Hepatocyte (in vitro differentiated cells): ENCODE data around the gene GK. TPM values are rescaled to one million over a fixed set of nuclear protein-coding genes. Genes with fewer than 3 reads are reported as not detected.

Experiments
- DNase-seq: peaks from one replicate; pipeline ENCODE4 v3.0.0-alpha.2; 2016; ENCODE audit warnings: low spot score
- H2AFZ ChIP-seq: fragments of 200-600 bp; sonication (generic); 2 replicates; pipeline ENCODE4 v1.6.0; 2016; ENCODE audit warnings: antibody characterized with exemption, mild to moderate bottlenecking
- H3K27ac ChIP-seq: fragments of 200-600 bp; sonication (generic); 2 replicates; pipeline ENCODE4 v1.5.1; 2016; ENCODE audit warnings: mild to moderate bottlenecking
- H3K27me3 ChIP-seq: fragments of 200-600 bp; sonication (generic); 2 replicates; pipeline ENCODE4 v1.6.1; 2016
- H3K36me3 ChIP-seq: fragments of 200-600 bp; sonication (generic); replicated peaks from 2 replicates; pipeline ENCODE4 v1.5.1; 2016; ENCODE audit warnings: low read depth; ENCODE audit not compliant: insufficient read depth
- H3K4me1 ChIP-seq: fragments of 200-600 bp; sonication (generic); 2 replicates; pipeline ENCODE4 v1.5.1; 2016; ENCODE audit warnings: mild to moderate bottlenecking, moderate library complexity; ENCODE audit not compliant: insufficient read depth
- H3K4me2 ChIP-seq: fragments of 200-600 bp; sonication (generic); 2 replicates; pipeline ENCODE4 v1.6.0; 2016
- H3K4me3 ChIP-seq: fragments of 200-600 bp; sonication (generic); 2 replicates; pipeline ENCODE4 v1.5.1; 2016; ENCODE audit warnings: mild to moderate bottlenecking
- H3K79me2 ChIP-seq: fragments of 200-600 bp; sonication (generic); 2 replicates; pipeline ENCODE4 v1.6.0; 2017; ENCODE audit warnings: mild to moderate bottlenecking
- H3K9me2 ChIP-seq: fragments of 200-600 bp; sonication (generic); replicated peaks from 2 replicates; pipeline ENCODE4 v1.6.0; 2017; ENCODE audit warnings: mild to moderate bottlenecking; ENCODE audit not compliant: insufficient read depth
- H3K9me3 ChIP-seq: fragments of 200-600 bp; sonication (generic); 2 replicates; pipeline ENCODE4 v1.5.1; 2016; ENCODE audit warnings: low read depth, mild to moderate bottlenecking
- H4K20me1 ChIP-seq: fragments of 200-600 bp; sonication (generic); 2 replicates; pipeline ENCODE4 v1.6.0; 2016; ENCODE audit warnings: mild to moderate bottlenecking; ENCODE audit not compliant: insufficient read depth, poor library complexity, severe bottlenecking
- EZH2 ChIP-seq: fragments of 200-600 bp; sonication (generic); IDR thresholded peaks from 2 replicates; pipeline ENCODE4 v1.6.1; 2016; ENCODE audit warnings: antibody characterized with exemption, mild to moderate bottlenecking, borderline replicate concordance
- EZH2phosphoT487 ChIP-seq: fragments of 200-600 bp; sonication (generic); IDR thresholded peaks from one replicate; pipeline ENCODE4 v1.6.1; 2018; ENCODE audit warnings: antibody characterized with exemption, mild to moderate bottlenecking, low read depth, moderate library complexity; ENCODE audit not compliant: unreplicated experiment, severe bottlenecking
- WGBS: methylation state at CpG from one replicate; pipeline ENCODE4 v1.1.6; 2016; ENCODE audit warnings: low lambda C conversion rate; ENCODE audit errors: missing lambda C conversion rate; 5-methylcytosine and 5-hydroxymethylcytosine counted together
- polyA plus RNA-seq: library from polyadenylated mRNA; unstranded; fragments of >200 nt; fragmentation: Nextera tagmentation; extraction: Ambion mirVana; gene quantifications from 2 replicates; pipeline ENCODE4 v1.2.1, GENCODE V29; 2016
- small RNA-seq: library from RNA; depleted of rRNA; stranded (forward); fragments of <200 nt; gene quantifications from one replicate; pipeline ENCODE3, GENCODE V24; 2014
- total RNA-seq: library from RNA; depleted of rRNA; stranded (reverse); fragments of >200 nt; gene quantifications from 2 replicates; pipeline ENCODE4 v1.2.3, GENCODE V29; 2014
- TF ChIP-seq, protein P1 (sequence below): fragments of 200-600 bp; sonication (generic); IDR thresholded peaks from 2 replicates; pipeline ENCODE4 v1.5.1; 2016; ENCODE audit warnings: antibody characterized with exemption, mild to moderate bottlenecking; ENCODE audit not compliant: poor library complexity

The GK gene
- total and polyA plus RNA-seq, 2 experiments from 2014 or later = 18.5 to 30.3 TPM

DNA sequence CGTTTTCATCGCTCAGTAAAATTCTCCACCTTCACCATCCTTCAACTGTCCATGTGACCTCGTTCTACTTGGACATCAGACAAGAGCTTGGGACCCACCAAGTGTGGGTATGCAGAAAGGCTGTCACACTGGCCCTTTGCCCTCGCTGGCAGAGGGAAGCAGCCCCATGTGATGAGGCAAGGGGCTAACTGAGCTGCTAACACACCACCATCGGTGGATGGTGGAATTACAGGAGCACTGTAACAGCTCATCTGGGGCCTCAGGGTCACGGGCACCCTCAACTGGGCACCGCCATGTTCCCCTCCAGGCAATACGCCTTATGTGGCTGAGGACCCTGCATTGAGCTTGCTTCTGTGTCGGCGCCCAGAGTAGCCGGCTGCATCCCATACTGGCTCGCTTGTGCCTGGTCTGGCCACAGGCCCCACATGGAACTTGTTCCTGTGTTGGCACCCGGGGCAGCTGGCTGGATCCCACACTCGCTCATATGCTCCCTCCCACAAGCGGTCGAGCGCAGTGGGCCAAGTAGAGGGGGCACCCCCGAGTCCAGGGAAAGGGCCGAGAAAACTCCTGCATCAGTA lies 126.3 kb downstream of the GK start:
- Histone ChIP-seq H2AFZ (no peak overlapping the region), H3K79me2 (no peaks in the 10 kb centered on the region), H3K27me3 (no peaks in the 10 kb centered on the region), H3K36me3 (no peaks in the 10 kb centered on the region), H3K9me2 (no peaks in the 10 kb centered on the region), H3K27ac (no peak overlapping the region), H3K4me2 (no peak overlapping the region), H3K4me1 (no peaks in the 10 kb centered on the region), H3K4me3 (no peak overlapping the region), H4K20me1 (no peaks in the 10 kb centered on the region), H3K9me3 (no peaks in the 10 kb centered on the region)
- 88% methylated on average over 19 of the region's 19 CpGs for WGBS
- no peak for DNase-seq
- no peak for TF ChIP-seq EZH2phosphoT487
- TF ChIP-seq, protein P1, sequence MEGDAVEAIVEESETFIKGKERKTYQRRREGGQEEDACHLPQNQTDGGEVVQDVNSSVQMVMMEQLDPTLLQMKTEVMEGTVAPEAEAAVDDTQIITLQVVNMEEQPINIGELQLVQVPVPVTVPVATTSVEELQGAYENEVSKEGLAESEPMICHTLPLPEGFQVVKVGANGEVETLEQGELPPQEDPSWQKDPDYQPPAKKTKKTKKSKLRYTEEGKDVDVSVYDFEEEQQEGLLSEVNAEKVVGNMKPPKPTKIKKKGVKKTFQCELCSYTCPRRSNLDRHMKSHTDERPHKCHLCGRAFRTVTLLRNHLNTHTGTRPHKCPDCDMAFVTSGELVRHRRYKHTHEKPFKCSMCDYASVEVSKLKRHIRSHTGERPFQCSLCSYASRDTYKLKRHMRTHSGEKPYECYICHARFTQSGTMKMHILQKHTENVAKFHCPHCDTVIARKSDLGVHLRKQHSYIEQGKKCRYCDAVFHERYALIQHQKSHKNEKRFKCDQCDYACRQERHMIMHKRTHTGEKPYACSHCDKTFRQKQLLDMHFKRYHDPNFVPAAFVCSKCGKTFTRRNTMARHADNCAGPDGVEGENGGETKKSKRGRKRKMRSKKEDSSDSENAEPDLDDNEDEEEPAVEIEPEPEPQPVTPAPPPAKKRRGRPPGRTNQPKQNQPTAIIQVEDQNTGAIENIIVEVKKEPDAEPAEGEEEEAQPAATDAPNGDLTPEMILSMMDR = no peak
- TF ChIP-seq EZH2 = no peak

Small RNA genes within 50 kb of the gene (small RNA-seq; reads per million reads assigned to genes)
- gene CKS1BP6 = not detected

Other genes starting within 250 kb of the GK start
- 0.30 TPM in 1 of 2 replicates, not detected in the other for gene TASL, start 75.7 kb upstream of the GK start, total RNA-seq
- not detected in 2 replicates for gene TASL, start 75.7 kb upstream of the GK start, polyA plus RNA-seq
- gene TAB3, start 235.8 kb downstream of the GK start, total RNA-seq = 66.3 and 79.1 TPM in 2 replicates
- 17.4 and 18.9 TPM in 2 replicates for gene TAB3, start 235.8 kb downstream of the GK start, polyA plus RNA-seq